GM23338 (cell line): Measurements from ENCODE around the gene MAFF. TPM values are rescaled to one million over a fixed set of nuclear protein-coding genes. Genes with fewer than 3 reads are reported as not detected.

ENCODE experiments used
- ATAC-seq: fragments of 200-7000 bp; cut with Tn5 transposase; 3 replicates; pipeline ENCODE4 v1.9.1; 2020
- DNase-seq: peaks from one replicate; pipeline ENCODE4 v3.0.0-alpha.2; 2015; ENCODE audit warnings: low spot score
- H2AFZ ChIP-seq: fragments of 200-600 bp; sonication (generic); 2 replicates; pipeline ENCODE4 v1.8.0; 2016; ENCODE audit warnings: antibody characterized with exemption, mild to moderate bottlenecking, moderate library complexity
- H3F3A ChIP-seq: fragments of 200-600 bp; sonication (generic); replicated peaks from 2 replicates; pipeline ENCODE4 v1.8.0; 2017; ENCODE audit warnings: antibody characterized with exemption, mixed run types, low read depth
- H3K27ac ChIP-seq: fragments of 200-600 bp; sonication (generic); 2 replicates; pipeline ENCODE4 v1.6.1; 2016; ENCODE audit warnings: low read depth
- H3K27me3 ChIP-seq: fragments of 200-600 bp; sonication (generic); 2 replicates; pipeline ENCODE4 v1.8.0; 2016; ENCODE audit warnings: mild to moderate bottlenecking, mixed run types, moderate library complexity; ENCODE audit not compliant: insufficient read depth
- H3K36me3 ChIP-seq: fragments of 200-600 bp; sonication (generic); 2 replicates; pipeline ENCODE4 v1.8.0; 2016; ENCODE audit warnings: mild to moderate bottlenecking; ENCODE audit not compliant: insufficient read depth
- H3K4me1 ChIP-seq: fragments of 200-600 bp; sonication (generic); 2 replicates; pipeline ENCODE4 v1.8.0; 2016; ENCODE audit warnings: mild to moderate bottlenecking, moderate library complexity; ENCODE audit not compliant: insufficient read depth
- H3K4me2 ChIP-seq: fragments of 200-600 bp; sonication (generic); 2 replicates; pipeline ENCODE4 v1.7.1; 2017; ENCODE audit warnings: mixed run types
- H3K4me3 ChIP-seq: fragments of 200-600 bp; sonication (generic); 2 replicates; pipeline ENCODE4 v1.6.1; 2016; ENCODE audit warnings: mixed run types
- H3K79me2 ChIP-seq: fragments of 200-600 bp; sonication (generic); replicated peaks from 2 replicates; pipeline ENCODE4 v1.8.0; 2017; ENCODE audit warnings: mild to moderate bottlenecking; ENCODE audit not compliant: insufficient read depth
- H3K9me2 ChIP-seq: fragments of 200-600 bp; sonication (generic); 2 replicates; pipeline ENCODE4 v1.8.0; 2017; ENCODE audit not compliant: insufficient read depth
- H4K20me1 ChIP-seq: fragments of 200-600 bp; sonication (generic); replicated peaks from 2 replicates; pipeline ENCODE4 v1.8.0; 2017; ENCODE audit warnings: mild to moderate bottlenecking; ENCODE audit not compliant: insufficient read depth
- H3K27ac Mint-ChIP-seq: 2 replicates; pipeline ENCODE4 v1.8.0; 2020; ENCODE audit warnings: inconsistent platforms, mild to moderate bottlenecking, moderate library complexity, mixed read lengths
- H3K27me3 Mint-ChIP-seq: 3 replicates; pipeline ENCODE4 v1.8.0; 2022; ENCODE audit warnings: low read depth, mild to moderate bottlenecking, moderate library complexity, mixed read lengths, inconsistent platforms; ENCODE audit not compliant: insufficient read depth, poor library complexity
- H3K36me3 Mint-ChIP-seq: 3 replicates; pipeline ENCODE4 v1.8.0; 2021; ENCODE audit warnings: low read depth, mild to moderate bottlenecking, inconsistent platforms, moderate library complexity, mixed read lengths
- H3K4me1 Mint-ChIP-seq: 3 replicates; pipeline ENCODE4 v1.8.0; 2020; ENCODE audit warnings: mild to moderate bottlenecking, inconsistent platforms, mixed read lengths
- H3K4me3 Mint-ChIP-seq: 3 replicates; pipeline ENCODE4 v1.8.0; 2021; ENCODE audit warnings: moderate library complexity, mild to moderate bottlenecking, inconsistent platforms, mixed read lengths
- H3K9me3 Mint-ChIP-seq: 3 replicates; pipeline ENCODE4 v1.8.0; 2020; ENCODE audit warnings: moderate library complexity, mild to moderate bottlenecking, inconsistent platforms, mixed read lengths
- CTCF ChIP-seq, 2 experiments: fragments of 200-600 bp in 1 of 2; sonication (generic) in 1 of 2; conservative IDR thresholded peaks; 2 replicates each; pipeline versions ENCODE4 v1.5.1 to v1.6.1; 2016 to 2017; ENCODE audit warnings: antibody characterized with exemption in 2 of 2, low read depth in 2 of 2, mild to moderate bottlenecking in 2 of 2, moderate library complexity in 1 of 2
- ETS1 ChIP-seq: IDR thresholded peaks from 2 replicates; pipeline ENCODE4 v1.6.1; 2016; ENCODE audit warnings: antibody characterized with exemption
- EZH2 ChIP-seq: fragments of 200-600 bp; sonication (generic); IDR thresholded peaks from one replicate; pipeline ENCODE4 v1.8.0; 2017; ENCODE audit warnings: antibody characterized with exemption, mild to moderate bottlenecking, low read depth; ENCODE audit not compliant: unreplicated experiment
- JUNB ChIP-seq: IDR thresholded peaks from one replicate; pipeline ENCODE4 v1.6.1; 2016; ENCODE audit warnings: antibody characterized with exemption; ENCODE audit not compliant: unreplicated experiment
- NANOG ChIP-seq: IDR thresholded peaks from 2 replicates; pipeline ENCODE4 v1.6.1; 2016; ENCODE audit warnings: antibody characterized with exemption, borderline replicate concordance
- REST ChIP-seq: IDR thresholded peaks from one replicate; pipeline ENCODE4 v1.6.1; 2018; ENCODE audit warnings: antibody characterized with exemption; ENCODE audit not compliant: unreplicated experiment
- STAT1 ChIP-seq: IDR thresholded peaks from one replicate; pipeline ENCODE4 v1.6.1; 2016; ENCODE audit warnings: antibody characterized with exemption; ENCODE audit not compliant: unreplicated experiment
- ZNF114 ChIP-seq: fragments of 250-450 bp; sonication (Bioruptor Pico); IDR thresholded peaks from 2 replicates; pipeline ENCODE4 v1.5.0; 2020; ENCODE audit warnings: mild to moderate bottlenecking, moderate library complexity
- ZNF331 ChIP-seq: fragments of 250-450 bp; sonication (Bioruptor Pico); IDR thresholded peaks from 2 replicates; pipeline ENCODE4 v1.5.0; 2020; ENCODE audit warnings: low read depth, mild to moderate bottlenecking, moderate library complexity
- ZNF462 ChIP-seq: fragments of 250-450 bp; sonication (Bioruptor Pico); IDR thresholded peaks from 2 replicates; pipeline ENCODE4 v1.5.0; 2020; ENCODE audit warnings: mild to moderate bottlenecking, moderate library complexity
- polyA plus RNA-seq: library from polyadenylated mRNA; unstranded; fragments of >200 nt; fragmentation: Nextera tagmentation; extraction: Ambion mirVana; gene quantifications from 2 replicates; pipeline ENCODE4 v1.2.1, GENCODE V29; 2016
- total RNA-seq: library from RNA; depleted of rRNA; stranded (reverse); fragments of >200 nt; shearing (Covaris generic); gene quantifications from 2 replicates; pipeline ENCODE4 v1.2.3, GENCODE V29; 2014

MAFF gene
- total and polyA plus RNA-seq, 2 experiments from 2014 or later: 2.2 to 8.9 TPM

DNA sequence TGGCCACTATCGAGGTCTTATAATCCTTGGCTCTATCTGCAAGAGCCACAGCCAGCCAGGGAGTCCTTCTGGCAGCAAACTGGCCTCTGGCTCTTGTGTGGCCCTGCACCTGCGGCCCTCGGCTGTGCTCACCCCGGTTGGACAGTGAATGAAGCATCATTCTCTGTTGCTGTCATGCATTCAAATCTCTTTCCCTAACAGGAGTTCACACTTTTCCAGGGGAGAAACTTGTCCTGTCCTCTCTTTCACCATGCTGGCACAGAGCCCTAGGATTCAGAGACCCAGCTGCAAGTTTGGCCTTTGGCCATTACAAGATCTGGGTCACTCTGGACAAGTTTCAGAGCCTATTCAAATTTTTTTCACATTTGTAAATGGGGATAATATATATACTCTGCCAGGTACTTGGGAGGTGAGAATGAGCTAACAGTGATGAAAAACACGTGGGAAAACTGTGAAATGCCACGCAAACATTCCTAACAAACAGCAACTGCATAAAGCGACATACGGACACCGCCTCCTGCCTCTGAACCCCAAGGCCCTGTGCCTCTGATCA is 36.8 kb downstream of the MAFF start:
- Histone ChIP-seq H3K4me1 (0 out of 2 replicates have a peak, but pooled peaks cover 2% of the 10 kb centered on the region), H4K20me1 (peaks cover 3% of the 10 kb centered on the region; the same call in 1 of the 2 replicates), H3F3A (no peaks in the 10 kb centered on the region), H3K79me2 (no peaks in the 10 kb centered on the region), H3K9me2 (no peaks in the 10 kb centered on the region), H3K4me3 (no peak overlapping the region), H3K27me3 (no peaks in the 10 kb centered on the region), H3K4me2 (no peak overlapping the region), H2AFZ (no peak overlapping the region), H3K36me3 (no peaks in the 10 kb centered on the region; the same call in 1 of the 2 replicates), H3K27ac (no peak overlapping the region)
- H3K36me3 Mint-ChIP-seq: peaks cover 21% of the 10 kb centered on the region
- H3K4me3 Mint-ChIP-seq: no peak overlapping the region
- H3K4me1 Mint-ChIP-seq: peaks cover 33% of the 10 kb centered on the region
- ATAC-seq: no peak
- TF ChIP-seq STAT1 (no peak), EZH2 (no peak), ETS1 (no peak), ZNF114 (CRISPR knock-in tag) (no peak), CTCF (conservative IDR thresholded peaks at IDR 0.05; ENCODE audit: low read depth in 2 of 2) (no peak), ZNF331 (no peak), NANOG (no peak), REST (no peak), ZNF462 (no peak), JUNB (no peak)
- peak overlapping the region; percentile 84 for H3K27ac Mint-ChIP-seq
- peaks cover 6% of the 10 kb centered on the region for H3K27me3 Mint-ChIP-seq
- DNase-seq: no peak
- no peaks in the 10 kb centered on the region for H3K9me3 Mint-ChIP-seq
